ENCODE results near the gene CDH1.
"Not testable (repeated sequence)": the region's sequence is repeated elsewhere in the genome, so short reads cannot be mapped to it uniquely, and the experiment has no call there.

The CDH1 gene

GRCh38 chr16:68790944-68791343, 53.9 kb downstream of the CDH1 start:
- no peak for DNase-seq

GRCh38 chr16:68792465-68793324, 55.6 kb downstream of the CDH1 start:
- DNase-seq: no peak

- no peak for DNase-seq
Observed at GRCh38 chr16:68793401-68793857, 56.3 kb downstream of the CDH1 start.

GRCh38 chr16:68798398-68798797, 61.3 kb downstream of the CDH1 start:
- DNase-seq: no peak

GRCh38 chr16:68800257-68800875, 63.3 kb downstream of the CDH1 start:
- peak; percentile 50 for DNase-seq

- DNase-seq: no peak
Observed at GRCh38 chr16:68802190-68802589, 65.1 kb downstream of the CDH1 start.

- no peak for DNase-seq
Observed at GRCh38 chr16:68806422-68806821, 69.3 kb downstream of the CDH1 start.

- no peak for DNase-seq
Observed at GRCh38 chr16:68806981-68807380, 69.9 kb downstream of the CDH1 start.

- DNase-seq: no peak
Observed at GRCh38 chr16:68814516-68814915, 77.4 kb downstream of the CDH1 start.

GRCh38 chr16:68823401-68824135, 86.5 kb downstream of the CDH1 start:
- DNase-seq: no peak

- DNase-seq: no peak
Observed at GRCh38 chr16:68825427-68825826, 88.3 kb downstream of the CDH1 start.

GRCh38 chr16:68826652-68827051, 89.6 kb downstream of the CDH1 start:
- DNase-seq: no peak

- DNase-seq: no peak
Observed at GRCh38 chr16:68833251-68833650, 96.2 kb downstream of the CDH1 start.

GRCh38 chr16:68834550-68834949, 97.5 kb downstream of the CDH1 start:
- no peak for DNase-seq

- DNase-seq: no peak
Observed at GRCh38 chr16:68835970-68836369, 98.9 kb downstream of the CDH1 start.

- DNase-seq: no peak
Observed at GRCh38 chr16:68839831-68840230, 102.7 kb downstream of the CDH1 start.

- DNase-seq: not testable (repeated sequence)
Observed at GRCh38 chr16:68842964-68843481, 105.9 kb downstream of the CDH1 start.

- peak; percentile 93 for DNase-seq
Observed at GRCh38 chr16:68843482-68844210, 106.6 kb downstream of the CDH1 start, which contains the start of gene TANGO6. TANGO6 (plus strand) TSS chr16:68843531; CDS start chr16:68843618, 87 bp downstream.

GRCh38 chr16:68844211-68844564, 107.1 kb downstream of the CDH1 start:
- DNase-seq: no peak

- no peak for DNase-seq
Observed at GRCh38 chr16:68848786-68849185, 111.7 kb downstream of the CDH1 start.

GRCh38 chr16:68850481-68850880, 113.4 kb downstream of the CDH1 start:
- DNase-seq: no peak

GRCh38 chr16:68851601-68852000, 114.5 kb downstream of the CDH1 start:
- DNase-seq: no peak

- no peak for DNase-seq
Observed at GRCh38 chr16:68857479-68857878, 120.4 kb downstream of the CDH1 start.

Measured in activated CD4-positive, alpha-beta T cell treated with anti-CD3 and anti-CD28 coated beads, Interleukin-2, amount 50 U/mL, for 16 hours (primary cell).